ENCODE measurements around the gene ANKLE1. TPM values are rescaled to one million over a fixed set of nuclear protein-coding genes. Genes with fewer than 3 reads are reported as not detected.
A peak's percentile ranks its signal among the peaks of the same experiment; 100 is the strongest.

The ANKLE1 gene
- total RNA-seq, 1 donor from 2014 or later = 0.99 TPM

- peaks cover 35% of the 10 kb centered on the region for H3K4me1 Mint-ChIP-seq (ENCODE audit: unreplicated experiment)
- peak overlapping the region; percentile 62 for H3K27ac Mint-ChIP-seq (ENCODE audit: unreplicated experiment)
- no peaks in the 10 kb centered on the region for H3K27me3 Mint-ChIP-seq (ENCODE audit: unreplicated experiment)
- no peak for TF ChIP-seq CTCF (IDR thresholded peaks at IDR 0.05)
- no peak for DNase-seq (ENCODE audit: extremely low spot score, unreplicated experiment)
- H3K36me3 Mint-ChIP-seq (ENCODE audit: unreplicated experiment) = no peaks in the 10 kb centered on the region
- no peak overlapping the region for H3K4me3 Mint-ChIP-seq (ENCODE audit: unreplicated experiment)
- no peaks in the 10 kb centered on the region for H3K9me3 Mint-ChIP-seq (ENCODE audit: unreplicated experiment)
Observed at GRCh38 chr19:17249887-17250548, 31.7 kb upstream of the ANKLE1 start.

DNA sequence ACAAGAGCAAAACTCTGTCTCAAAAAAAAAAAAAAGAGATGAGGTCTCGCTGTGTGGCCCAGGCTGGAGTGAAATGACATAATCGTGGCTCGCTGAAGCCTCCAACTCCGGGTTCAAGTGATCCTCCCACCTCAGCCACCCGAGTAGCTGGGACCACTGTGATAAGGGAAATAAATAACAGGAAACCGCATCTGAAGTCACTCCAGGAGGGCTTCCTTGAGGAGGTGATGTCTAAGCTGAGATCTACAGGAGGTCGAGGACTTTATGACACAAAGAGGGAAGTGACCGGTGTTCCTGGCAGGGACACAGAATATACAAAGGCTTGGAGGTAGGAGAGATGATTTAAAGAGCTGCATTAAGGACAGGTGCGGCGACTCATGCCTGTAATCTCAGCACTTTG lies 27.1 kb upstream of the ANKLE1 start:
- H3K27ac Mint-ChIP-seq (ENCODE audit: unreplicated experiment) = no peak overlapping the region
- H3K27me3 Mint-ChIP-seq (ENCODE audit: unreplicated experiment) = peaks cover 2% of the 10 kb centered on the region

GRCh38 chr19:17255150-17255621 lies 26.5 kb upstream of the ANKLE1 start:
- H3K9me3 Mint-ChIP-seq (ENCODE audit: unreplicated experiment) = no peaks in the 10 kb centered on the region
- peaks cover 8% of the 10 kb centered on the region for H3K4me1 Mint-ChIP-seq (ENCODE audit: unreplicated experiment)
- H3K36me3 Mint-ChIP-seq (ENCODE audit: unreplicated experiment) = no peaks in the 10 kb centered on the region
- H3K4me3 Mint-ChIP-seq (ENCODE audit: unreplicated experiment) = no peak overlapping the region
- TF ChIP-seq CTCF (IDR thresholded peaks at IDR 0.05) = no peak
- no peak for DNase-seq (ENCODE audit: extremely low spot score, unreplicated experiment)
- H3K27me3 Mint-ChIP-seq (ENCODE audit: unreplicated experiment) = peaks cover 2% of the 10 kb centered on the region
- H3K27ac Mint-ChIP-seq (ENCODE audit: unreplicated experiment) = no peak overlapping the region

More for the DNA sequence above, 27.1 kb upstream of the ANKLE1 start:
- Mint-ChIP-seq H3K36me3 (ENCODE audit: unreplicated experiment) (no peaks in the 10 kb centered on the region), H3K4me3 (ENCODE audit: unreplicated experiment) (no peak overlapping the region), H3K4me1 (ENCODE audit: unreplicated experiment) (peaks cover 8% of the 10 kb centered on the region), H3K9me3 (ENCODE audit: unreplicated experiment) (no peaks in the 10 kb centered on the region)
- no peak for DNase-seq (ENCODE audit: extremely low spot score, unreplicated experiment)
- no peak for TF ChIP-seq CTCF (IDR thresholded peaks at IDR 0.05)

- Mint-ChIP-seq H3K36me3 (ENCODE audit: unreplicated experiment) (no peaks in the 10 kb centered on the region), H3K4me1 (ENCODE audit: unreplicated experiment) (peaks cover 8% of the 10 kb centered on the region), H3K27me3 (ENCODE audit: unreplicated experiment) (peaks cover 4% of the 10 kb centered on the region), H3K9me3 (ENCODE audit: unreplicated experiment) (no peaks in the 10 kb centered on the region), H3K27ac (ENCODE audit: unreplicated experiment) (no peak overlapping the region), H3K4me3 (ENCODE audit: unreplicated experiment) (no peak overlapping the region)
- no peak for DNase-seq (ENCODE audit: extremely low spot score, unreplicated experiment)
- TF ChIP-seq CTCF (IDR thresholded peaks at IDR 0.05) = no peak
Observed at GRCh38 chr19:17256130-17256529, 25.6 kb upstream of the ANKLE1 start.

GRCh38 chr19:17259118-17259780 lies 22.5 kb upstream of the ANKLE1 start:
- H3K4me3 Mint-ChIP-seq (ENCODE audit: unreplicated experiment) = no peak overlapping the region
- peaks cover 4% of the 10 kb centered on the region for H3K27me3 Mint-ChIP-seq (ENCODE audit: unreplicated experiment)
- no peak for DNase-seq (ENCODE audit: extremely low spot score, unreplicated experiment)
- peaks cover 8% of the 10 kb centered on the region for H3K4me1 Mint-ChIP-seq (ENCODE audit: unreplicated experiment)
- no peaks in the 10 kb centered on the region for H3K9me3 Mint-ChIP-seq (ENCODE audit: unreplicated experiment)
- no peak overlapping the region for H3K27ac Mint-ChIP-seq (ENCODE audit: unreplicated experiment)
- no peak for TF ChIP-seq CTCF (IDR thresholded peaks at IDR 0.05)
- H3K36me3 Mint-ChIP-seq (ENCODE audit: unreplicated experiment) = no peaks in the 10 kb centered on the region

Measured in osteocyte (in vitro differentiated cells).